ENCODE results near the gene DPYSL4. TPM values are rescaled to one million over a fixed set of nuclear protein-coding genes. Genes with fewer than 3 reads are reported as not detected.

Gene DPYSL4
- total and polyA plus RNA-seq, 2 of the 4 experiments (the other 2 are of a cell fraction), result 8.1 to 30.5 TPM

DNA sequence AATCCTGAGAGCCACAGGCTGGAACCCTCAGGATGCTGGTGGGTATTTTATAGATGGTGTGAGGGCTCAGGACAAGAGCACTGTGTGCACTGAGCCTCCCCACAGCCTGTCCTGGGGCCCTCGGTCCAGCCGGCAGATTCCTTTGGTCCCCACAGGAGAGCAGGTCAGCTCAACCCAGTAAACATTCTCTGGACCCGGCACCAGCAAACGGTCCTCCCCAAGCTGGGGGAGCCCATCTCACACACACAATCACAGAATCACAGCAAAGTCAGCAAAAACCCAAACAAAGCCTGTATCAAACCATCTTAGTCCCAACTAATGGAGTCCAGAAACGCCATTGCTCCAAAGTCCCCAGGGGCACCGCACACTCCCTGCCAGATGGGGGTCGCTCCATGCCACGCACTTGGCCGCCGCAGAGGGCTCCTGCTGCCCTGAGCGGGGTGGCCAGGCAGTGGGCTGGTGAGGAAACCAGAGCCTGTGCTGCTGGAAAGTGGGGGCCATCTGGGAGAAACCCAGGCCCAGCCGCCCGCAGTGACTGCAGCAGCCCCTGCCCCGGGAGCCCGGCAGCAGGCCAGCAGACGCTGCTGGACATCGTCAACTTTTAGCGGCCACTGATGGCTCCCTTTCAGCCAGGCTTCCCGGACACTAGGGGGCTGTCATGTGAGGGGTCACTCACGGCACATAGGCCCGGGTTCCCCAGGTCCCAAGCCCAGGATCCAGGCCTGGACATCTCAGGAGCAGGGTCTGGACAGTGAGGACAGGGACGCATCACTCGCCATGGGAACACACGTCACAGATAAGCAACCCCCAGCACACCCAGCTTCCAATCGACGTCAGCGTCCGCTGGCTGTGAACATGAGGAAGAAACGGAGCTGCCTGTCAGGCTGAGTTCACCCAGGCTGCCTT, 52.6 kb downstream of the DPYSL4 start:
- Histone ChIP-seq H3K9ac (ENCODE audit: low read depth, low read length) (no peak overlapping the region), H4K5ac (ENCODE audit: low read depth, low read length) (no peak overlapping the region), H3K79me1 (ENCODE audit: low read depth in 1 of 2, low read length in 2 of 2) (no peaks in the 10 kb centered on the region), H2AFZ (replicated peaks; ENCODE audit: low read length, poor library complexity) (no peak overlapping the region), H4K20me1 (ENCODE audit: insufficient read depth, low read length) (no peaks in the 10 kb centered on the region), H3K14ac (replicated peaks; ENCODE audit: low read depth, low read length) (no peak overlapping the region), H4K8ac (ENCODE audit: low read depth in 2 of 2, low read length in 2 of 2) (no peak overlapping the region), H3K23ac (ENCODE audit: low read depth, low read length) (no peak overlapping the region), H2BK5ac (ENCODE audit: low read depth, low read length, poor library complexity, severe bottlenecking) (no peak overlapping the region), H3K9me1 (ENCODE audit: insufficient read depth, low read length) (no peaks in the 10 kb centered on the region; the same call in 1 of the 2 replicates), H3K18ac (ENCODE audit: low read depth, low read length) (no peak overlapping the region), H3K9me3 (ENCODE audit: control insufficient read depth, insufficient read depth, low read length) (no peaks in the 10 kb centered on the region), H2BK15ac (ENCODE audit: low read depth, low read length) (no peak overlapping the region), H3K27ac (ENCODE audit: insufficient read depth, low read length) (no peak overlapping the region), H2AK5ac (ENCODE audit: low read depth, low read length) (no peak overlapping the region), H3K36me3 (ENCODE audit: control insufficient read depth, insufficient read depth, low read length) (no peaks in the 10 kb centered on the region), H2BK20ac (ENCODE audit: low read depth, low read length) (no peak overlapping the region), H2BK120ac (ENCODE audit: low read depth, low read length) (no peak overlapping the region), H3K56ac (ENCODE audit: extremely low read depth, insufficient read depth, low read length) (no peak overlapping the region), H2AK9ac (replicated peaks; ENCODE audit: low read depth, low read length, poor library complexity) (no peak overlapping the region), H3K4me2 (ENCODE audit: low read depth, low read length) (no peak overlapping the region), H3K4me1 (ENCODE audit: control insufficient read depth, insufficient read depth, low read length) (no peaks in the 10 kb centered on the region), H3K27me3 (ENCODE audit: control insufficient read depth, insufficient read depth, low read length) (peaks cover 9% of the 10 kb centered on the region; the same call in 1 of the 2 replicates), H3K4me3 (ENCODE audit: insufficient read depth, low read depth, low read length) (no peak overlapping the region), H3K4ac (ENCODE audit: low read depth, low read length) (no peak overlapping the region), H4K91ac (ENCODE audit: insufficient read depth, low read depth, low read length) (no peak overlapping the region)
- ATAC-seq (ENCODE audit: low read depth) (no peak), DNase-seq (peak; percentile 25)
- BruUV-seq (replicated peaks), result no TSS peak
- POLR2A ChIA-PET (ENCODE audit: unreplicated experiment), result no interaction called here
- CTCF ChIA-PET, result no interaction called here
- in situ Hi-C loops (cut with MboI; ENCODE audit: low sequenced_read_pairs), result no loop called here
- 49% methylated on average over 6 of the region's 29 CpGs; no CpG with 5 or more reads in 1 of the 2 experiments for WGBS, 2 experiments (ENCODE audit: extremely low coverage in 2 of 2, insufficient read length in 1 of 2)
- intact Hi-C loops (cut with micrococcal nuclease), result no loop called here
- dilution Hi-C loops (cut with HindIII; ENCODE audit: low sequenced_read_pairs, unreplicated experiment), result loop anchor here (25.0 kb wide), 1 partner anchor 98 kb away; the partner anchor contains the start of gene LRRC27
- TF ChIP-seq CEBPB (IDR thresholded peaks at IDR 0.05; ENCODE audit: low read depth, low read length) (no peak), BHLHE40 (IDR thresholded peaks at IDR 0.05; ENCODE audit: low read depth, low read length) (no peak), POLR2A (IDR thresholded peaks at IDR 0.05; ENCODE audit: low read depth, low read length) (no peak), RAD21 (IDR thresholded peaks at IDR 0.05; ENCODE audit: low read length) (no peak), RFX5 (IDR thresholded peaks at IDR 0.05; ENCODE audit: low read depth, low read length) (no peak), MXI1 (IDR thresholded peaks at IDR 0.05; ENCODE audit: borderline replicate concordance, low read depth, low read length) (no peak), FOS (IDR thresholded peaks at IDR 0.05; ENCODE audit: low read depth, low read length) (no peak), CHD1 (IDR thresholded peaks at IDR 0.05; ENCODE audit: low read depth, low read length) (no peak), NFE2L2 (IDR thresholded peaks at IDR 0.05; ENCODE audit: low read depth, low read length) (no peak), MAFK (IDR thresholded peaks at IDR 0.05; ENCODE audit: low read depth, low read length) (no peak), MAZ (IDR thresholded peaks at IDR 0.05; ENCODE audit: borderline replicate concordance, low read depth, low read length) (no peak), SMC3 (IDR thresholded peaks at IDR 0.05; ENCODE audit: low read depth, low read length) (no peak)
- TF ChIP-seq, protein P1, sequence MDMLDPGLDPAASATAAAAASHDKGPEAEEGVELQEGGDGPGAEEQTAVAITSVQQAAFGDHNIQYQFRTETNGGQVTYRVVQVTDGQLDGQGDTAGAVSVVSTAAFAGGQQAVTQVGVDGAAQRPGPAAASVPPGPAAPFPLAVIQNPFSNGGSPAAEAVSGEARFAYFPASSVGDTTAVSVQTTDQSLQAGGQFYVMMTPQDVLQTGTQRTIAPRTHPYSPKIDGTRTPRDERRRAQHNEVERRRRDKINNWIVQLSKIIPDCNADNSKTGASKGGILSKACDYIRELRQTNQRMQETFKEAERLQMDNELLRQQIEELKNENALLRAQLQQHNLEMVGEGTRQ (IDR thresholded peaks at IDR 0.05; ENCODE audit: low read depth, low read length), result no peak
- TF ChIP-seq, protein P2, sequence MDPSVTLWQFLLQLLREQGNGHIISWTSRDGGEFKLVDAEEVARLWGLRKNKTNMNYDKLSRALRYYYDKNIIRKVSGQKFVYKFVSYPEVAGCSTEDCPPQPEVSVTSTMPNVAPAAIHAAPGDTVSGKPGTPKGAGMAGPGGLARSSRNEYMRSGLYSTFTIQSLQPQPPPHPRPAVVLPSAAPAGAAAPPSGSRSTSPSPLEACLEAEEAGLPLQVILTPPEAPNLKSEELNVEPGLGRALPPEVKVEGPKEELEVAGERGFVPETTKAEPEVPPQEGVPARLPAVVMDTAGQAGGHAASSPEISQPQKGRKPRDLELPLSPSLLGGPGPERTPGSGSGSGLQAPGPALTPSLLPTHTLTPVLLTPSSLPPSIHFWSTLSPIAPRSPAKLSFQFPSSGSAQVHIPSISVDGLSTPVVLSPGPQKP (IDR thresholded peaks at IDR 0.05; ENCODE audit: borderline replicate concordance, low read depth, low read length), result no peak
- TF ChIP-seq, protein P3, sequence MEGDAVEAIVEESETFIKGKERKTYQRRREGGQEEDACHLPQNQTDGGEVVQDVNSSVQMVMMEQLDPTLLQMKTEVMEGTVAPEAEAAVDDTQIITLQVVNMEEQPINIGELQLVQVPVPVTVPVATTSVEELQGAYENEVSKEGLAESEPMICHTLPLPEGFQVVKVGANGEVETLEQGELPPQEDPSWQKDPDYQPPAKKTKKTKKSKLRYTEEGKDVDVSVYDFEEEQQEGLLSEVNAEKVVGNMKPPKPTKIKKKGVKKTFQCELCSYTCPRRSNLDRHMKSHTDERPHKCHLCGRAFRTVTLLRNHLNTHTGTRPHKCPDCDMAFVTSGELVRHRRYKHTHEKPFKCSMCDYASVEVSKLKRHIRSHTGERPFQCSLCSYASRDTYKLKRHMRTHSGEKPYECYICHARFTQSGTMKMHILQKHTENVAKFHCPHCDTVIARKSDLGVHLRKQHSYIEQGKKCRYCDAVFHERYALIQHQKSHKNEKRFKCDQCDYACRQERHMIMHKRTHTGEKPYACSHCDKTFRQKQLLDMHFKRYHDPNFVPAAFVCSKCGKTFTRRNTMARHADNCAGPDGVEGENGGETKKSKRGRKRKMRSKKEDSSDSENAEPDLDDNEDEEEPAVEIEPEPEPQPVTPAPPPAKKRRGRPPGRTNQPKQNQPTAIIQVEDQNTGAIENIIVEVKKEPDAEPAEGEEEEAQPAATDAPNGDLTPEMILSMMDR (conservative IDR thresholded peaks at IDR 0.05; ENCODE audit: low read depth, low read length), result no peak

Data from IMR-90 (cell line).